ENCODE measurements around the gene LSR.
"Not testable (repeated sequence)": the region's sequence is repeated elsewhere in the genome, so short reads cannot be mapped to it uniquely, and the experiment has no call there.

Gene LSR

DNA sequence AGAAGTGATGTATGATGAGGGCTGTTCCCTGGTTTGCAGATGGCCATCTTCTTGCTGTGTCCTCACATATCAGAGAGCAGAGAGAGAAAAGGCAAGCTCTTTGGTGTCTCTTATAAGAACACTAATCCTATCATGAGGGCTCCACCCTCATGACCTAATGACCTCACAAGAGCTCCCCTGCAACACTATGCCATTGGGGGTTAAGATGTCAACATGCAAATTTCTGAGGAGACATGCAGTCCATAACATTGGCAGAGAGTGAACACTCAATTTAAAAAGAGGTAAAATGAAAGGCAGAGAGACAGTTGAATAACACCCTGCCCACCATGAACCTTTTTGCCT, 31.2 kb upstream of the LSR start:
- DNase-seq (ENCODE audit: low read depth, low spot score) = no peak

- DNase-seq (ENCODE audit: low read depth, low spot score) = no peak
Measured at GRCh38 chr19:35219008-35219407, 29.8 kb upstream of the LSR start.

DNA sequence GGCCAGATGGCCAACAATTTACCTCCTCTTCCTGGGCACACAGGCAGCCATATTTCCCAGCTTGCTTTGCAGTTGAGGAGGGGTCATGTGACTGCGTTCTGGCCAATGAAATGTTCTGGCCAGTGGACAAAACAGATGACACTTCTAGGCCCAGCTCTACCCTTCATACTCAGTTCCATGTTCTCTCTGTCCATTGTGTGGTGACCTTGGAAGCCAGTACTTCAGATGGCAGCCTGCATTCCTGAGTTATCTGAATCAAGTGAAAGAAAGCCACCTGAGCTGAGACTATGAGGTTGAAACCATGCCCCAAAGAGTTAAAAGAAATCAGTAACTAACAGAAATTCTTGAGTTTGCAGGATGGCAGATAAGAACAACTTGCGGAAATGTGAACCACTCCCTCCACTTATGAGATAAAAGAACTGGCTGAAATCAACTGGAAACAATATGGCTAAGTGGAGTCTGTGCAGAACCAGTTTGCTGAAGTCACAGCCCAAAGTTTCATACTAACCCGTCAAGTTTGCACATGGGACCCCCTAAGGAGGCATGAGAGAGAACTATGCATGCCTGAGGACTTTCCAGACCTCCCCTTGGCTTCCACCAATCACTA, 28.4 kb upstream of the LSR start:
- DNase-seq (ENCODE audit: low read depth, low spot score) = no peak

DNA sequence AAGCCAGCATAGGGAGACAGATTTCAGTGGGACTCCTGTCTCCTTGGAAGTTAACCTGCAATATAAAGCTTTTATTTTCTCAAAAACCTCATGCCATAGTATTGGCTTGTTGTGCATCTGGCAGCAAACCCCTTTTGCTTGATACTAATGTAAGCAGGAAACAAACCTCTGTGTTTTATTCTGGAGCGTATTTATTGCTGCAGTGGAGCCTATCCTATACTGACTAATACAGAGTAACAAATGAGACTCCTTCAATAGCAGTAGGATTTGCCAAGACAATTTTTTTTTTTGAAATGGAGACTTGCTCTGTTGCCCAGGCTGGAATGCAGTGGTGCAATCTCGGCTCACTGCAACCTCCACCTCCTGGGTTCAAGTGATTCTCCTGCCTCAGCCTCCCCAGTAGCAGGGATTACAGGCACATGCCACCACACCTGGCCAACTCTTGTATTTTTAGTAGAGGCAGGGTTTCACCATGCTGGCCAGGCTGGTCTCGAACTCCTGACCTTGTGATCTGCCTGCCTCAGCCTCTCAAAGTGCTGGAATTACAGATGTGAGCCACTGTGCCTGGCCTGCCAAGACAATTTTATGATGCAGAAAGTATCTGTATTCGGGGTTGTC, 27.7 kb upstream of the LSR start:
- not testable (repeated sequence) for DNase-seq (ENCODE audit: low read depth, low spot score)

DNA sequence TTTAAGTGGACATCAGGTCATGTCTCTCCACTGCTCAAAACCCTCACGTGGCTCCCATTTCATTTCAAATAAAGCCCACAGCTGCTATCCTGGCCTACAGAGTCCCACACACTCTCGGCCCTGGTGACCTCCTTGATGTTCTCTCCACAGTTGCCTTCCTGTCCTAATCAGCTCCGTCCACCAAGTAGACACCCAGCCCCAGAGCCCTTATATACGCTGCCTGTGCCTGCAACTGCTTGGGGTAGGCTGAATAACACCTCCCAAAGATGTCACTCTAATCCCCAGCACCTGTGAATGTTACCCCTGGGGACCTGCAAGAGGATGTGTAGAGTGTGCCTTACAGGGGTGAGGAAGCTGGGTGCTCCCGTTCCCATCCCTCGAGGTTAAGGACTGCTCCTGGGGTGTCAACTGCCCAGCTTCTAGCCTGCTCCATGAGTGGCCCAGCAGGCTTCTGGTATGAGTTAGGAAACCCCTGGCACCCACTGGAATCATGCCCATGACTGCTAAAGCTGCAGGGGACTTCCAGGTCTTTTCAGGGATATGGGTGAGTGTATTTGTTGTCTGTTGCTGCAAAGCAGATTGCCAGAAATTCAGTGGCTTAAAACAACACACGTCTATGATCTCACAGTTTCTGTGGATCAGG, 26.3 kb upstream of the LSR start:
- DNase-seq (ENCODE audit: low read depth, low spot score) = no peak

GRCh38 chr19:35223084-35223790, 25.6 kb upstream of the LSR start:
- no peak for DNase-seq (ENCODE audit: low read depth, low spot score)

- DNase-seq (ENCODE audit: low read depth, low spot score) = no peak
Measured at GRCh38 chr19:35223862-35224505, 24.8 kb upstream of the LSR start.

GRCh38 chr19:35224681-35225571, 23.9 kb upstream of the LSR start:
- DNase-seq (ENCODE audit: low read depth, low spot score) = no peak

DNA sequence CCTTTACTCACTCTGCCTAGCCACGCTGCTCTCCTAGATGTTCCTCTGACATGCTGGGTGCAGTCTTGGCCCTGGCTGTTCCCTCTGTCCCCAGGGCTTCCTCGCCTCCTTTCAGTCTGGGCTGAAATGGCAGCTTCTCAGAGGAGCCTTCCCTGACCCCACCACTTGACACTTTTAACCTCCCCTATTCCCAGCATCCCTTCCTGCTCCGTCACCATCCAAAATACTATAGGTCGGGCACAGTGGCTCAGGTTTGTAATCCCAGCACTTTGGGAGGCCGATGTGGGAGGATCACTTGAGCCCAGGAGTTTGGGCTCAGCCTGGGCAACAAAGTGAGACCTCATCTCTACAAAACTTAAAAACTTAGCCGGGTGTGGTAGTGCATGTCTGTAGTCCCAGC, 22.9 kb upstream of the LSR start:
- no peak for DNase-seq (ENCODE audit: low read depth, low spot score)

GRCh38 chr19:35226748-35227147, 22.1 kb upstream of the LSR start:
- no peak for DNase-seq (ENCODE audit: low read depth, low spot score)

DNA sequence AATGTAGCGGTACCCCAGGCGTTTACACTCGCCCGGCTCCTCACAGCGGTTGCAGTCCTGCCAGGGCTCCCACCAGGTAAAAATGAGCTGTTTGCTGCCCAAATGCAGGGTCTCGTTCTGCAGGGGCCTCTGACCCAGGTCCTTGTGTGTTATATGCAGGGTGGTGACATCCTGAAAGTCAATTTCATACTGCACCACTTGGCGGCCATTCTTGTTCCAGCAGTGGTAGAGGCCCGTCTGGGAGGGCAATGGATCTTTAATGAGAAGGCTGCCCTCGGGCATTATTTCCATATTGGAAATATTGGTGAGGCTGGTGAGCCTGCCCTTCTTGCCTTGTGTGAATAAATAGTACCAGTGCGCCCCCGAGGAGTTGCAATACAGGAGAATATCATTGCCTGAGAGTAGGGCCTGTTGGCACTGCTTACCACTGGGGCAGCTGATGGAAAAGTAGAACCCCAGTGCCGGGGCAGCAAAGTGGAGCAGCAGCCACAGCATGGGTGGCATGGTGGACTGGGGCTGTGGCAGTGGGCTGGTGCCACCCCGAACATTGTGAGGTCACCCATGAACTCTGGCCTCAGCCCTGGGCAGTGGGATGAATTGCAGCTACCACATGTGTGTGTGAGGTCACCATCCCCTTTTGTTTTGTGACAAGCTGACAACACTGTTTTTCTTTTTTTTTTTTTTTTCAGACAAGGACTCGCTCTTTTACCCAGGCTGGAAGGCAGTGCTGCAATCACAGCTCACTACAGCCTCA, 20.4 kb upstream of the LSR start, which contains the start of gene FAM187B:
Gene FAM187B (minus strand): TSS at position 563 of the 754 bp plus-strand sequence. CDS start 59 bp downstream, at position 504.
- no peak for DNase-seq (ENCODE audit: low read depth, low spot score)

DNA sequence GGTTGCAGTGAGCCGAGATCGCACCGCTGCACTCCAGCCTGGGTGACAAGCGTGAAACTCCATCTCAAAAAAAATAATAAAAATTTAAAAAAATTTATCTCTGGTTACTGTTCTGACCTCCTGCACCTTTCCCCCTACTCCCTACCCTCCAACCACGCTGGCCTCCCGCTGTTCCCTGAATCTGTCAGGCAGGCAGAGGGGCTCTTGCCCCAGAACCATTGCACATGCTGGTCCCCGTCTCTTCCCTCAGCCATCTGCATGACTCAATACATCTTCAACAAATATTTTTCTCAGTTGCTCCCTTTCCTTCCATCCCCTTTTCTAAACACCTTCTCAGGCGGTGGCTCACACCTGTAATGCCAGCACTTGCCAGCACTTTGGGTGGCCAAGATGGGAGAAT, 19.2 kb upstream of the LSR start:
- DNase-seq (ENCODE audit: low read depth, low spot score) = no peak

- no peak for DNase-seq (ENCODE audit: low read depth, low spot score)
Measured at GRCh38 chr19:35231956-35232645, 16.7 kb upstream of the LSR start.

GRCh38 chr19:35232912-35233311, 15.9 kb upstream of the LSR start:
- DNase-seq (ENCODE audit: low read depth, low spot score) = no peak

DNA sequence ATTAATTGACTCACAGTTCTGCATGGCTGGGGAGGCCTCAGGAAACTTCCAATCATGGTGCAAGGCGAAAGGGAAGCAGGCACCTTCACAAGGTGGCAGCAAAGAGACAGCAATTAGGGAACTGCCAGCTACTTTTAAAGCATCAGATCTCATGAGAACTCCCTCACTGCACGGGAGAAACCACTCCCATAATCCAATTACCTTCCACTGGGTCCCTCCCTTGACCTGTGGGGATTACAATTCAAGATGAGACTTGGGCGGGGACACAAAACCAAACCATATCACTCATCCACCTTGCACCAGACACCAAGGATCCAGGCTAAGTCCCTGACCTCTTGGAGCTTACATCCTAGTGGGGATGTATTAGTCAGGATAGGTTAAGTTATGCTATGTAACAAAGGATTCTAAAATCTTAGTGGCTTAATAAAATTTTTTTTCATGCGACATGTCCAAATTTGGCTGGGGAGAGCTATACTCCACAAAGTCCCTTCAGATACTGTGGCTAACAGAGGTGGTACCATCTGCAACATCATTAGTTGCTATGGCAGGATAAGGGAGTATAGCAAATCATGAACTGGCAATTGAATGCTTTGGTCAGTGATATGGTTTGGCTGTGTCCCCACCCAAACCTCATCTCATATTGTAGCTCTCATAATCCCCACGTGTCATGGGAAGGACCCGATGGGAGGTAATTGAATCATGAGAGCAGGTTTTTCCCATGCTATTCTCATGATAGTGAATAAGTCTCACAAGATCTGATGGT, 12.0 kb upstream of the LSR start:
- no peak for DNase-seq (ENCODE audit: low read depth, low spot score)

DNA sequence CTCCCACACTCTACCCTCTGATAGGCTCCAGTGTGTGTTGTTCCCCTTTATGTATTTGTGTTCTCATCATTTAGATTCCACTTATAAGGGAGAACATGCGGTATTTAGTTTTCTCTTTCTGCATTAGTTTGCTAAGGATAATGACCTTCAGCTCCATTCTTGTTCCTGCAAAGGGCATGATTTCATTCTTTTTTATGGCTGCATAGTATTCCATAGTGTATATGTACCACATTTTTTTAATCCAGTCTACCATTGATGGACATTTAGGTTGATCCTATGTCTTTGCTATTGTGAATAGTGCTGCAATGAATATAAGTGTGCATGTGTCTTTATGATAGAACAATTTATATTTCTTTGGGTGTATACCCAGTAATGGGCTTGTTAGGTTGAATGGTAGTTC, 9.2 kb upstream of the LSR start:
- not testable (repeated sequence) for DNase-seq (ENCODE audit: low read depth, low spot score)

DNA sequence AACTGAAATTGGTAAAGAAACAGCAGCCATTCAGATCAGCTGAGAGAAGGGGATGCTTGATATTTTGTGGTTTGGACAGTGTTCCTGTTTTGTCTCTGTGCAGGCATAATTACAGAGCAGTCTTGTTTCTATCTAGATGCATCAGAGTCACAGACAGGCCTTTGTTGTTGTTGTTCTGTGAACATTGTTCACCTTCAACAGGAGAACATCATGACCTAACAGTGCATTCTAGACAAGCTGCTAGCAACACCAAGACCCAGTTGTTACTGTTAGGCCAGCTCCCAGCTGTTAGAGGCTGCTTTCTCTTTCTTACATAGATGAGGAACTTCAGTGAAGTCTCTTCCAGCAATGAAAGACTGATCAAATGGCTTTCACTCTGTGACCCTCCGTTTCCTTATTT, 8.5 kb upstream of the LSR start:
- DNase-seq (ENCODE audit: low read depth, low spot score) = no peak

DNA sequence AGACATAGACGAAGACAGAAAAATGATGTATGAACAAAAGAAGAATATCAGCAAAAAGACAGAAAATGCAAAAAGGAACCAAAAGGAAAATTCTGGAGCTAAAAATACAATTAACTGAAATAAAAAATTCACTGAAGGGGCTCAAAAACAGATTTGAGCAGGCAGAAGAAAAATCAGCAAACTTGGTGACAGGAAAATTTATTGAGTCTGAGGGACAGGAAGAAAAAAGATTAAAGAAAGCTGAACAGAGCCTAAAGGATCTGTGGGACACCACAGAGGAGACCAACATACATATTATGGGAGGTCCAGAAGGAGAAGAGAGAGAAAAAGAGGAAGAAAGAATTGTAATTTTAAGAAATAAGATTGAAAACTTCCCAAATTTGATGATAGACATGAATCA, 7.4 kb upstream of the LSR start:
- DNase-seq (ENCODE audit: low read depth, low spot score) = no peak

DNA sequence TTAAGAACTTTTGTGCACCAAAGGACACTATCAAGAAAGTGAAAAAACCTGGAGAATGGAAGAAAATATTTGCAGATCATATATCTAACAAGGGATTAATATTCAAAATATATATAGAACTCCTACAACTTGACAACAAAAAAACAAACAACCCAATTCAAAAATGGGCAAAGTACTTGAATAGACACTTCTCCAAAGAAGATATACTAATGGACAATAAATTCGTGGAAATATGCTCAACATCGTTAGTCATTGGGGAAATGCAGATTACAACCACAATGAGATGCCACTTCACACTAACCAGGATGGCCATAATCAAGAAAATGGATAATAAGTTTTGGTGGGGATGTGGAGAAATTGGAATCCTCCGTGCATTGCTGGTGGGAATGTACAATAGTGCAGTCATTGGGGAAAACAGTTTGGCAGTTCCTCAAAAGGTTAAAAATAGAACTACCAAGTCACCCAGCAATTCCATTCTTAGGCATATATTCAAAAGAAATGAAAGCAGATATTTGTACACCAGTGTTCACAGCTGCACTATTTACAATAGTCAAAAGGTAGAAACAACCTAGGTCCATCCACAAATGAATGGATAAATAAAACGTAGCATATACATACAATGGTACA, 2.2 kb upstream of the LSR start:
- DNase-seq (ENCODE audit: low read depth, low spot score) = no peak

Measured in iPS DF 19.7 (cell line).